GF-D8 (cell line): ENCODE data around the gene CHCHD4.
A peak's percentile ranks its signal among the peaks of the same experiment; 100 is the strongest.

ENCODE experiments used
- DNase-seq: peaks from one replicate; lab custom pipeline; 2025; lab: John Stamatoyannopoulos, UW

CHCHD4 gene

DNA sequence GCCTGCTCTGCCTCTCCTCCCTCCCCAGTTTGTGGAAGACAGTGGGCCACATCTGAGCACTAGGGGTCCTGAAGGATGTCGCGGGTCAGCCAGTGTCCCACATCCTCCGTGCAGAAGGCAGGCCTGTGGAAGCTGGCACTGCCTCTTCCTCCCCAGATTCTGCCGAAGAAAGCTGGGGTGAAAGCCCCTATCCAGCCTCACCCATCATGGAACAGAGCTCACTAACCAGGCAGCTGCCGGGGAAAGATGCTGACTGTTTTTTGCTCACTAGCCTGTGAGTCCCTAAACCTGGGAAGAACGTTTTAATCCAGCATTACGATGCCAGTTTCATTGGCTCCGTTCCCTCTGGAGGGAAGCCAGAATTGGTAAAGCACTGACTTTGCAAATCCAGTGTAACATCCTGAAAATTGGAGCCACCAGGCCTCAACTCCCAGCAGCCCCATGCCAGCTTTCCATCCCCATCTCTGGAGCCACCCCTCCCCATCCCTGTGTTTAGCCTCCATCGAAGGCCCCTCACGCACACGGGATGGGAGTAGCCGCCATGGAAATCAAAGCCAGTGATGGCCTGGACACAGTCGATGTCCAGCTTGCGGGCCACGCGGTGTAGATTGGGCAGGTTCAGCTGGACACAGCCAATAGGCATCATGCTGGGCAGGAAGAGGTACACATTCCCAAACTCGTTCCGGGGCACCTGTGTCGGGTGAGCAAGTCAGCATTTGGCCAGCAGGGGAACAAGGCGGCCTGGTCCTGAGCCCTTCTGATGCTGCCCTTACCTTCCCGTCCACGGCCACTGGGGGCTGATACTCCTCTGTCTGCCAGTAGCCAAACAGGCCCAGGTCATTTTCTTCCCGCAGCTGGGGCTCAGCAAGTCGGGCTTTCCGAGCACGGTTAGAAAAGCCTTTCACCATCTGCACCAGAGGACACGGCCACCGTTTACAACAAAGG, 23.6 kb upstream of the CHCHD4 start:
- no peak for DNase-seq

- DNase-seq = no peak
Observed at GRCh38 chr3:14147617-14148016, 22.9 kb upstream of the CHCHD4 start.

- DNase-seq = no peak
Observed at GRCh38 chr3:14147066-14147435, 22.4 kb upstream of the CHCHD4 start.

GRCh38 chr3:14146381-14147065, 21.9 kb upstream of the CHCHD4 start:
- DNase-seq = no peak

DNA sequence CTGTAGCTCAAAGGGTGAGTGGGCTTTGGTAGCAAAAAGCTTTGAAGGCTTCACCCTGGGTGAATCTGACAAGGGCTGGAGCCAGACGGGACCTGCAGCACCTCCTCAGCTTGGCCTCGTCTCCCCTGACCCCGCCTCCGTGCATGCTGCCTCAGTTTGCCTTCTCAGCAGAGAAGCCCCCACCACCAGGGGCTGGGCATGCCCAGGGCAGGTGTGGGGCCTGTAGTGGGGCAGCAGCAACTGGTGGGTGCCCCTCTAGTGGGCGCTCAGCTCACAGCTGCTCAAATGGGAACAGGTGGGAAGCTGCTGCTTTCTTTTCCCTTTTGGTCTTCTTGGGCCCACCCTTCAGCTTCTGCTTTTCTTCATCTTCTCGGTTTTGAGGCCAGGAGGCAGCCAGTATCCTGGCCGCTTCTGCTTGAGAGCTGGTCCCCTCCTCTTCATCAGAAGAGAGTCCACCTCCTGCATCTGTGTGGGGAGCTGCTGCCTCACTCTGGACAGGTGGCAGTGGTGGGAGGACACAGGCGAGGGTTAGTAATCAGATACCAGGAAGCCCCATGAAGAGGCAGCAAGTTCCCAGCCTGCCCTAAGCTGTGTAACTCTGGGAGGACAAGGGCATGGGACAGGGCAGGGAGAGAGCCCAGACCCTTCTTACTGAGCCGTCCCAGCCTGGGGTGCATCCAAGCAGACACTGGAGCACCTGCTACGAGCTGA, 21.2 kb upstream of the CHCHD4 start:
- no peak for DNase-seq

GRCh38 chr3:14145236-14145635, 20.6 kb upstream of the CHCHD4 start:
- no peak for DNase-seq

GRCh38 chr3:14144423-14145075, 19.9 kb upstream of the CHCHD4 start:
- peak; percentile 89 for DNase-seq

- no peak for DNase-seq
Observed at GRCh38 chr3:14143271-14144225, 18.9 kb upstream of the CHCHD4 start.

DNA sequence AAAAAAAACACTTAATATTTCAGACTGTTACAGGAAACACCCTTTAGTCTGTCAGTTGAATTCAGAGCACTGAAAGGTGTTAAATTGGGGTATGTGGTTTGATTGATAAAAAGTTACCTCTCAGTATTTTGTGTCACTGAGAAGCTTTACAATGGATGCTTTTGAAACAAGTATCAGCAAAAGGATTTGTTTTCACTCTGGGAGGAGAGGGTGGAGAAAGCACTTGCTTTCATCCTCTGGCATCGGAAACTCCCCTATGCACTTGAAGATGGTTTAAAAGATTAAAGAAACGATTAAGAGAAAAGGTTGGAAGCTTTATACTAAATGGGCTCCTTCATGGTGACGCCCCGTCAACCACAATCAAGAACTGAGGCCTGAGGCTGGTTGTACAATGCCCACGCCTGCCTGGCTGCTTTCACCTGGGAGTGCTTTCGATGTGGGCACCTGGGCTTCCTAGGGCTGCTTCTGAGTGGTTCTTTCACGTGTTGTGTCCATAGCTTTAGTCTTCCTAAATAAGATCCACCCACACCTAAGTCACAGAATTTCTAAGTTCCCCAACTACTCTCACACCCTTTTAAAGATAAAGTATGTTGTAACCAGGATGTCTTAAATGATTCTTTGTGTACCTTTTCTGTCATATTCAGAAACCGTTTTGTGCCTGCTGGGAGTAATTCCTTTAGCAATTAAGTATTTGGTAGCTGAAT, 18.0 kb upstream of the CHCHD4 start:
- no peak for DNase-seq

GRCh38 chr3:14141602-14142341, 17.1 kb upstream of the CHCHD4 start:
- no peak for DNase-seq

DNA sequence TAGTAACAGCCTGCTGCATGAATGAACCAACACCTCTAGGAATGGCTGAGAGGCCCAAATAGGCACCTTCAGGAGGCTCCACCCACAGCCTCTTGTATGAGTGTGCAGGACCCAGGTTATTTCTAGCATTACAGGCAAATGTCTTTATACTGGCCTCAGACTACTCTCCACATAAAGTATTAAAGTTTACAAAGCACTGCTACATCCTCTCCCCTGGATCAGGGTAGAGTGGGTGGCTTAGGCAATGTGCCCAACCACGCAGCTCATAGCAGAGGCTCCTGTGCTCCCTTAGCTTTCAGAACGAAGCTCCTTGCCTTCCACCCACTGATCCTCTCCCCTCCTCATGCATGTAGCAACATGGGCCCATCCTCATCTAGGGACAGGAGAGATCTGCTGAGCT, 16.5 kb upstream of the CHCHD4 start:
- DNase-seq = no peak

DNA sequence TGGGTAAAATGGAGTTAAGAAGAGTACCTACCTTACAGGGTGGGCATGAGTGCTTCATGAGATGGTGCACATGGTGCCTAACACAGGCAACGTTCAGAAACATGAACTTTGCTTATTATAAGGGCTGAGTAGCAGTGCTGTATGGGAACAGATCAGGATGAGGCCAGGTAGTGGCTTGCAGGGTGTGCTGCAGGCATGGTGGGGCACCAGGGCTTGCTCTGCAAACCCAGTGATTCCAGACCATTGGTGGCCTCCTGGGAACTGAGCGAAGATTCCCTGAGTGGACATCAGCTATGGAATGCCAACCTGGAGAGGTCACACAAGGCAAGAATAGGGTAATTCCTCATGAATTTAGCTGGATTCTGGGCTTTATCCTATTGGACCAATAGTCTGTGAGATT, 16.0 kb upstream of the CHCHD4 start:
- DNase-seq = no peak

DNA sequence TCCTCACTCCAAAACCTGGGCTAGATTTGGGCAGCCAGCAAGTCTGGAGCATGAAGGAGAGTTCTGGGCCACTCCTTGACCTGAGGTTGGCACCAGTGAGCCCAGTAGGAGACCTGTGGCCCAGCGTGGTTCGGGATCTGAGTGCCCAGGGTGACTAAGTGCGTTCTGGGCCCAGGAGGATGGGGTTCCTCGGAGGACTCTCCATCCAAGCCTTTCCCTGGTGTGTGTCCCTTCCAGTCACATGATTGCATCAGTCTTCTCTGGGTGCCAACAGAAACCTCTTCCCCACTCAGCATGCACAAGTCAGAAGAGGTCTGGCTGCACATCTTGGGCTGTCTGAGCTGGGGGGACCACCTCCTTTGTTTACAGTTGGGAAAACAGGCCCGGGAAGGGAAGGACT, 15.1 kb upstream of the CHCHD4 start:
- no peak for DNase-seq

- DNase-seq = no peak
Observed at GRCh38 chr3:14138878-14139655, 14.4 kb upstream of the CHCHD4 start.

GRCh38 chr3:14138109-14138877, 13.6 kb upstream of the CHCHD4 start:
- no peak for DNase-seq

- DNase-seq = no peak
Observed at GRCh38 chr3:14137445-14137844, 12.8 kb upstream of the CHCHD4 start.

DNA sequence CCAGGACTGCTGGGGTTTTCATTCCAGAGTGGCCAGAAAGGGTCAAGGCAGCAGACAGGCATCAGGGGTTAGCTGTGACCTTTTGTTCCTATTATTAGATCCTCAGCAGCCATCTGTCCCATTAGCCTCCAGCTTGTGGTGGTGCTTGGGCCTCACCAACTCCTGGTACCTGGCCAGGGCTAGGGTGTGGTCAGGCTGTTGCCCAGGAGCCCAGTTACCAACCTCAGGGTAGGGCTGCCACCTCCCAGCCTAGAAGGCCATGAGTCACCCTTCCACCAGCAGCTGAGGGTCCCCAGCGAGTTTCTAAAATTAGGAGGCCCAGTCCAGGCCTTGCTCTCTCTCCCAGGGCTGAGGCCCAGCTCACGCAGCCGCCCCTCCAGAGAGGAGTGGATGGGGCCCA, 12.3 kb upstream of the CHCHD4 start:
- DNase-seq = no peak

- no peak for DNase-seq
Observed at GRCh38 chr3:14135581-14135980, 10.9 kb upstream of the CHCHD4 start.
